Activated CD4-positive, alpha-beta memory T cell treated with anti-CD3 and anti-CD28 coated beads, Interleukin-2, amount 10 ng/mL, durations not matched to agents 7 days and 5 days (primary cell): ENCODE measurements around the gene ZNF107. TPM values are rescaled to one million over a fixed set of nuclear protein-coding genes. Genes with fewer than 3 reads are reported as not detected.
"Not testable (repeated sequence)": the region's sequence is repeated elsewhere in the genome, so short reads cannot be mapped to it uniquely, and the experiment has no call there.

ENCODE experiments used
- CTCF ChIA-PET: fragments of 350-600 bp; sonication (Branson Sonifier 250); formaldehyde crosslinking; loops from one replicate; lab custom pipeline; 2021; ENCODE audit warnings: antibody characterized with exemption, inconsistent platforms; lab: Charles Lee
- POLR2A ChIA-PET: fragments of 350-600 bp; sonication (Branson Sonifier 250); formaldehyde crosslinking; loops from one replicate; lab custom pipeline; 2021; ENCODE audit warnings: antibody characterized with exemption; lab: Charles Lee
- DNase-seq: peaks from one replicate; pipeline ENCODE4 v3.0.0-alpha.2; 2020
- H3K27ac Mint-ChIP-seq: one replicate; pipeline ENCODE4 v1.8.0; 2021; ENCODE audit warnings: mild to moderate bottlenecking, mixed read lengths
- H3K27me3 Mint-ChIP-seq: one replicate; pipeline ENCODE4 v1.8.0; 2021; ENCODE audit warnings: mixed read lengths
- H3K36me3 Mint-ChIP-seq: one replicate; pipeline ENCODE4 v1.8.0; 2021; ENCODE audit warnings: low read depth, mixed read lengths
- H3K4me1 Mint-ChIP-seq: one replicate; pipeline ENCODE4 v1.8.0; 2021; ENCODE audit warnings: mixed read lengths
- H3K4me3 Mint-ChIP-seq: one replicate; pipeline ENCODE4 v1.8.0; 2021; ENCODE audit warnings: mild to moderate bottlenecking, mixed read lengths
- H3K9me3 Mint-ChIP-seq: one replicate; pipeline ENCODE4 v1.8.0; 2021; ENCODE audit warnings: mixed read lengths
- total RNA-seq, 2 experiments: library from RNA; stranded (reverse); gene quantifications; one replicate each; pipeline ENCODE4 v1.2.3, GENCODE V29; 2021

The ZNF107 gene
- total RNA-seq, 2 experiments from 2014 or later: 19.5 to 20.0 TPM

DNA sequence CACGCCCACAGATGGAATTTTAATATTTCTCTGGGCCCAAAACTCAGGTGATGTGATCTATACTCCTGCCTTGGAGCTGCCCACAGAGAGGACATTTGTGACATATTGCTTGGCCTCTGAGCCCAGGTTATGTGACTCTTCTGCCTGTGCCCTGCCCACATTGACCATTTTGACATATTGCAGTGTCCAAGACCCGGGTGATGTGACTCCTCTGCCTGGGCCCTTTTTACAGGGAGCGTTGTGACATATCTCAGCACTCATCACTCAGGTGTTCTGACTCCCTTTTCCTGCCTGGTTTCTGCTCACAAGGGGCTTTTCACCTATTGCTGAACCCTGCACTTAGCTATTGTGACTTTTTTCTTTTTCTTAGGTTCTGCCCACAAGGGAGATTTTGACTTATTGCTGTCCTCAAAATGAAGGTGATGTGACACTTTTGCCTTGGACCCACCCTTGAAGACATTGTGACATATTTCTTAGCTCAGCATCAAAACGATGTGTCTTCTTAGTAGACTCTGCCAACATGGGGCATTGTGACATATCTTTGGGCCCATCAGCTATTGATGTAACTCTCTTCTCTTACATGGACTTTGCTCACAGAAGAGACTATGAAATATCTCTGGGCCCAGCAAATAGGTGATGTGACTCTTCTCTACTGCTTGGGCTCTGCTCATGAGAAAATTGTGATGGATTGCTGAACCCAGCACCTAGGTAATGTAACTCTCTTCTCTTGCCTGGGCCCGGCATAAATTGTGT, 11.0 kb upstream of the ZNF107 start:
- Mint-ChIP-seq H3K4me1 (no peaks in the 10 kb centered on the region), H3K4me3 (no peak overlapping the region), H3K36me3 (no peaks in the 10 kb centered on the region), H3K27me3 (no peaks in the 10 kb centered on the region), H3K27ac (no peak overlapping the region), H3K9me3 (peaks cover 44% of the 10 kb centered on the region)
- CTCF ChIA-PET: no interaction called here
- DNase-seq: no peak
- POLR2A ChIA-PET: interaction anchor here (2.1 kb wide), 1 partner anchor 12 kb away, joined by 7 read pairs; the partner anchor contains the start of gene ZNF107

DNA sequence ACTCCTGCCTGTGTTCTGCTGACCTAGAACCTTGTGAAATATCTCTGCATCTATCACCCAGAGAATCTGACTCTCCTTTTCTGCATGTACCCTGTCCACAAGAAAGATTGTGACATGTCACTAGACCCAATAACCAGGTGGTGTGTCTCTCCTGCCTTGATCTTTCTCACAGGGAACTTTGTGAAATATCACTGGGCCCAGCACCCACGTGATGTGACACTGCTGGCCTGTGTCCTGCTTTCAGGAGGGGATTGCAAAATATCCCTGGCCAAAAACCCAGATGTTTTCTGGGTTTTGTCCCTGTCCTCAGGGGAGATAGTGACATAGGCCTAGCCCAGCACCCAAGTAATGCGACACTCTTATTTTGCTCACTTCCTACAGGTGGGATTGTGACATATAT, 10.1 kb upstream of the ZNF107 start:
- H3K27me3 Mint-ChIP-seq: no peaks in the 10 kb centered on the region
- H3K36me3 Mint-ChIP-seq: no peaks in the 10 kb centered on the region
- H3K9me3 Mint-ChIP-seq: peaks cover 40% of the 10 kb centered on the region
- no peak overlapping the region for H3K27ac Mint-ChIP-seq
- ChIA-PET CTCF (no interaction called here), POLR2A (no interaction called here)
- H3K4me1 Mint-ChIP-seq: no peaks in the 10 kb centered on the region
- DNase-seq: no peak
- no peak overlapping the region for H3K4me3 Mint-ChIP-seq

DNA sequence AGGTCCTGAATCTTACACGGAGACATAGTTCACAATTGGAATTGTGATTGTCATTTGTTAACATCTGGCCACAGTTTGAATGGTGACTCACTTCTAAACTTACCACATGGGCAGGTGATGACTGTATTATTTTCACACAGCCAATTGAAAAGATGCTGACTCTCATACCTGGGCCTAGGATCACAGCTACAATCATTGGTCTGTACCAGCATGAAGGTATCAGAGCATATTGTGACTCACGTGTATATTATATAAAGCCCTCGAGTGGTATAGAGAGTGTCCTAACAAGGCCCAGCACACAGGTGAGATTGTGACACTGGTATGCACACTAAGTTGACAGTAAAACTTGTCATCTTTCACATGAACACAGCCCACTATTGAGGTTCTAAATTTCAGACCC, 9.4 kb upstream of the ZNF107 start:
- peaks cover 6% of the 10 kb centered on the region for H3K36me3 Mint-ChIP-seq
- no peak overlapping the region for H3K27ac Mint-ChIP-seq
- peaks cover 40% of the 10 kb centered on the region for H3K9me3 Mint-ChIP-seq
- H3K27me3 Mint-ChIP-seq: no peaks in the 10 kb centered on the region
- H3K4me1 Mint-ChIP-seq: no peaks in the 10 kb centered on the region
- ChIA-PET CTCF (no interaction called here), POLR2A (no interaction called here)
- no peak for DNase-seq
- no peak overlapping the region for H3K4me3 Mint-ChIP-seq

DNA sequence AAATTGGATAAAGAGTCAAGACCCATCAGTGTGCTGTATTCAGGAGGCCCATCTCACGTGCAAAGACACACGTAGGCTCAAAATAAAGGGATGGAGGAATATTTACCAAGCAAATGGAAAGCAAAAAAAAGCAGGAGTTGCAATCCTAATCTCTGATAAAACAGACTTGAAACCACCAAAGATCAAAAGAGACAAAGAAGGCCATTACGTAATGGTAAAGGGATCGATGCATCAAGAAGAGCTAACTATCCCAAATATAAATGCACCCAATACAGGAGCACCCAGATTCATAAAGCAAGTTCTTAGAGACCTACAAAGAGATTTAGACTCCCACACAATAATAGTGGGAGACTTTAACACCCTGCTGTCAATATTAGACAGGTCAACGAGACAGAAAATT, 3.8 kb upstream of the ZNF107 start:
- peaks cover 35% of the 10 kb centered on the region for H3K9me3 Mint-ChIP-seq
- H3K4me3 Mint-ChIP-seq, H3K27ac Mint-ChIP-seq, H3K27me3 Mint-ChIP-seq, CTCF ChIA-PET, POLR2A ChIA-PET, DNase-seq: not testable (repeated sequence)
- peaks cover 30% of the 10 kb centered on the region for H3K36me3 Mint-ChIP-seq
- H3K4me1 Mint-ChIP-seq: peaks cover 14% of the 10 kb centered on the region

DNA sequence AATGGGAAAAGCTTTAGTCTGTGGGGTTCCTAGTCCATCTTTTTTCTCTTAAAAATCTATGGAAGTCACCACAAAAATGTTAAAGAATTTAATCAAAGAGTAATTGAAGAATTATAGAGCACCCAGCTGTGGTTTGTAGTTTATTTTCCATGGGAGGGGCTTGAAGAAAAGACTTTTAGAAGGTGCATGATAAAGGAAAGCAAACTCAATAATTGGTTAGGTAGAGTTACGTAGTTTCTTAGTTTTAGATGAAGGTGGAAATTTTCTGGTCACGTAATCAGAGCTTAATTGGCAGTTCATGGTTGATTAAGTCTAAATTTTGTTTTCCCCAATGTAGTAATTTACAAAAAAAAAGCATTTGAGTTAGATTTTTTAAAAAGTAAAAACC, 724 bp downstream of the ZNF107 start:
- H3K27ac Mint-ChIP-seq: peak overlapping the region; percentile 96
- H3K27me3 Mint-ChIP-seq: no peaks in the 10 kb centered on the region
- DNase-seq: no peak
- ChIA-PET POLR2A (interaction anchor here (0.8 to 3.2 kb wide), 16 partner anchors 13 to 1827 kb away, joined by 3 to 48 read pairs (median 7); partner anchors contain the start of genes ERV3-1, ZNF138, ZNF273 and ZNF680), CTCF (interaction anchor here (0.9 to 1.2 kb wide), 3 partner anchors 29 to 339 kb away, joined by 3 read pairs; partner anchors contain the start of genes ERV3-1 and ZNF273)
- H3K36me3 Mint-ChIP-seq: peaks cover 67% of the 10 kb centered on the region
- H3K4me3 Mint-ChIP-seq: peak overlapping the region; percentile 95
- H3K9me3 Mint-ChIP-seq: peaks cover 47% of the 10 kb centered on the region
- H3K4me1 Mint-ChIP-seq: peaks cover 35% of the 10 kb centered on the region

DNA sequence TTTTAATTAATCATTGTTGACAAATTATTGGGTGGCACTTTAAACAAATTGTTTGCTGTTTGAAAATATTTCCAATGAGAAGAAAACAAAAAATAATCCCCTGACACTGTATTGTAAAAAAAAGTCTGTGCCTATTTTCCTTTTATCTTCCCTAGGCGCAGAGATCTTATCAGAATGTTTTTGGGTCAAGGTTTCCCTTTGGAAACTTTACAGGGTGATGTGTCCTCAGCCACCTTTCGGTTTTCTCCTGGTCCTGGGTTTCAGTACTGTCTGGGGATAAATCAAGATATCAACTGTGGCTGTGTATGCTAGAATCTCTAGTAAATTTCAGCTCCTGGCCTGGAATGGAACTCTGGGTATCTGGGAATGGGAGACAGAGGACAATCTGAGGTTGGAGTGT, 1.4 kb downstream of the ZNF107 start:
- ChIA-PET POLR2A (interaction anchor here (1.2 to 3.2 kb wide), 11 partner anchors 13 to 1826 kb away, joined by 3 to 48 read pairs (median 10); partner anchors contain the start of genes ERV3-1, ZNF138, ZNF273 and ZNF680), CTCF (interaction anchor here (1.0 kb wide), 1 partner anchor 236 kb away, joined by 3 read pairs; the partner anchor contains the start of gene ZNF273)
- peaks cover 69% of the 10 kb centered on the region for H3K36me3 Mint-ChIP-seq
- H3K9me3 Mint-ChIP-seq: peaks cover 44% of the 10 kb centered on the region
- H3K27me3 Mint-ChIP-seq: no peaks in the 10 kb centered on the region
- peaks cover 35% of the 10 kb centered on the region for H3K4me1 Mint-ChIP-seq
- H3K27ac Mint-ChIP-seq: peak overlapping the region; percentile 96
- peak overlapping the region; percentile 95 for H3K4me3 Mint-ChIP-seq
- DNase-seq: no peak

DNA sequence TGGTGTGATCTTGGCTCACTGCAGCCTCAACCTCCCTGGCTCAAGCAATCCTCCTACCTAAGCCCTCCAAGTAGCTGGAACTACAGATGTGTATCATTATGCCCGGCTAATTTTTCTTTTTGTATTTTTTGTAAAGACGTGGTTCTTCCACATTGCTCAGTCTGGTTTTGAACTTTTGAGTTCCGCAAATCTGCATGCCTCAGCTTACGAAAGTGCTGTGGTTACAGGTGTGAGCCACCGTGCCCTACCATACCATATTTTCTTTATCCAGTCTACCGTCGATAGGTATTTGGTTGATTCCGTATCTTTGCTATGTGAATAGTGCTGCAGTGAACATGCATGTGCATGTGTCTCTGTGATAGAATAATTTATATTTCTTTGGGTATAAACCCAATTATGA, 6.5 kb downstream of the ZNF107 start:
- H3K9me3 Mint-ChIP-seq: peaks cover 65% of the 10 kb centered on the region
- H3K36me3 Mint-ChIP-seq: peaks cover 91% of the 10 kb centered on the region
- CTCF ChIA-PET: no interaction called here
- H3K27me3 Mint-ChIP-seq: no peaks in the 10 kb centered on the region
- H3K4me1 Mint-ChIP-seq: peaks cover 31% of the 10 kb centered on the region
- POLR2A ChIA-PET: no interaction called here
- DNase-seq: no peak
- H3K27ac Mint-ChIP-seq: no peak overlapping the region
- H3K4me3 Mint-ChIP-seq: no peak overlapping the region

DNA sequence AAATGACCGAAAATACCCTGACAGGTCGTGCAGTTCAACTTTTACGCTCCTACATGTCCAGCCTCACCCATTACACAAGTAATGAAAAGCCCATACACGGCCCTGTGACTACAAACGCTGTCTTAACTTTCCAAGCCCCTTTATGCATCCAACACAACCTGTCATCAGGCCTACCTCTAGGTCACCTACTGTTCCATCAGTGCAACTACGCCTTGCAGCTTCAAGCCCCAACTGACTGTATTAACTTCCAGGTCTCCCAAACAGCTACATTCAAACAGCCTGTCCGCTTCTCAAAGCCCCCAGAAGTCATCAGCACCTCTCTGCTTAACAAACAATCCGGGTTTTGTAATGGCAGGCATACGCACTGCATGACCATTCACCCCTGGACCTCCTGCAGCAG, 19.2 kb downstream of the ZNF107 start:
- POLR2A ChIA-PET: no interaction called here
- CTCF ChIA-PET: no interaction called here
- no peak overlapping the region for H3K27ac Mint-ChIP-seq

DNA sequence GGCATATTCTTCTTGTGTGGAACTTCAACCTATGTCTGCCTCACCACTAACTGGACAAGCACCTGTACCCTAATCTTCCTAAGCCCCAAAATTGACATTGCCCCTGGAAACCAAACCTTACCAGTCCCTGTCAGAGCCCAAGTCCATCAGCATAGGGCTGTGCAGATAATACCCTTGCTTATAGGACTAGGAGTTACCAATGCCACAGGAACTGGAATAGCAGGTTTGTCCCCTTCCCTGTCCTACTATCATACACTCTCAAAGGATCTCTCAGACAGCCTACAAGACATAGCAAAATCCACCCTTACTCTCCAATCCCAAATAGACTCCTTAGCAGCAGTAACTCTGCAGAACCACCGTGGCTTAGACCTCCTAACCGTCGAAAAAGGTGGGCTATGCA, 19.8 kb downstream of the ZNF107 start:
- peaks cover 6% of the 10 kb centered on the region for H3K36me3 Mint-ChIP-seq
- H3K27ac Mint-ChIP-seq: no peak overlapping the region
- no peak for DNase-seq
- H3K4me1 Mint-ChIP-seq: peaks cover 16% of the 10 kb centered on the region
- no peaks in the 10 kb centered on the region for H3K27me3 Mint-ChIP-seq
- no peak overlapping the region for H3K4me3 Mint-ChIP-seq
- H3K9me3 Mint-ChIP-seq: peaks cover 53% of the 10 kb centered on the region
- ChIA-PET CTCF (no interaction called here), POLR2A (interaction anchor here (2.6 kb wide), 1 partner anchor 19 kb away, joined by 7 read pairs; the partner anchor contains the start of gene ZNF107)

More for the DNA sequence above, 19.2 kb downstream of the ZNF107 start:
- Mint-ChIP-seq H3K4me3 (no peak overlapping the region), H3K27me3 (no peaks in the 10 kb centered on the region), H3K4me1 (peaks cover 16% of the 10 kb centered on the region), H3K36me3 (no peaks in the 10 kb centered on the region), H3K9me3 (peaks cover 51% of the 10 kb centered on the region)
- DNase-seq: no peak

DNA sequence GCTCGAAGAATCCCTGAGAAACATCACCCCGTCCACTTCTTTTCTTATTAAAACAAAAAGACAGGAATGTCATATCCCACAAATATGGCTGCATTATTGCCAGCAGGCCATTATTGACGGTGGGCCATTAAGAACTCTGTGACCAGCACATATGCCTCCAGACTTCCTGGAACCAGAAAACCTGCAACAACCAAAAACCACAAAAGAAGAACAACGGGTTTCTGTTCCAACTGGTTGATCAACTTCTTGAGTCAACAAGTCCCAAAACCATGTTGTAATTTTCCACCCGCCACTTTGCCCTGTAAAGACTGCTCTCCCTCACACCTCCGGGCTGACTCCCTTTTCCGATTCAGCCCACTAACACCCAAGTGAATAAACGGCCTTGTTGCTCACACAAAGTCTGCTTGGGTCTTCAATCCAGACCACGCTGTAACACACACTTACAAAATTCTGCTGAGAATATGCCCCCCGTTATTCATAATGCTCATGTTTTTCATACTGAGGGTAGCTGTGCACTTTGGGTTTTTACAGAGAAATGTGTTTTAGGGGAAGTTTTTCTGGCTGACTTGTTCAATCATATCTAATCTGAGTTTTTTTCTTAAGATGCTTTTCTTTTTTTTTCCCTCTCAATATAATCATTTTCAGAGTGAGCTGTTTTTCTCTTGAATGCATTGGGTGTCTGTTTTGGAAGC, 20.7 kb downstream of the ZNF107 start:
- Mint-ChIP-seq H3K4me1 (peaks cover 16% of the 10 kb centered on the region), H3K27ac (peak overlapping the region; percentile 46), H3K27me3 (no peaks in the 10 kb centered on the region), H3K9me3 (peaks cover 53% of the 10 kb centered on the region), H3K36me3 (peaks cover 15% of the 10 kb centered on the region), H3K4me3 (no peak overlapping the region)
- POLR2A ChIA-PET: interaction anchor here (2.6 kb wide), 1 partner anchor 20 kb away, joined by 7 read pairs; the partner anchor contains the start of gene ZNF107
- CTCF ChIA-PET: no interaction called here
- DNase-seq: no peak

DNA sequence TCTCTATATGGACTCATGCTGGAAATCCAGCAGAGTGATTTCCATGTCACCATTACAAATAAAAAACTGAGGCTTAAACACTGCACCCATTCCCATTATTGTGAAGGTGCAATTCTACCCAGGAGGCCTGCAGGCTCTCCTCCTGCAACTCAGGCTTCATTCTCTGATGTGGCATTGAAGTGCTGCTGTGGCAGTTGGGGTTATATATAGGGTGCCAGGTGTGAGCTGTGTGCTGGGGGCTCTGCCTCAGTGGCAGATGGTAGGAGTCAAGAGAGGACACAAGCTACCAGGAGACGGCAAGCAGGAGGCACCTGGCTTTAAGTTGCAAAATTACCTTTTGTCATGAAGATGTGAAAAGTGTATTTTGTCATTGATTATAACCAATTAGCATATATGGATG, 21.3 kb downstream of the ZNF107 start:
- ChIA-PET CTCF (no interaction called here), POLR2A (interaction anchor here (2.6 kb wide), 1 partner anchor 21 kb away, joined by 7 read pairs; the partner anchor contains the start of gene ZNF107)
- DNase-seq: no peak
- Mint-ChIP-seq H3K4me3 (no peak overlapping the region), H3K4me1 (peaks cover 16% of the 10 kb centered on the region), H3K27me3 (no peaks in the 10 kb centered on the region), H3K36me3 (peaks cover 22% of the 10 kb centered on the region), H3K9me3 (peaks cover 59% of the 10 kb centered on the region), H3K27ac (no peak overlapping the region)

DNA sequence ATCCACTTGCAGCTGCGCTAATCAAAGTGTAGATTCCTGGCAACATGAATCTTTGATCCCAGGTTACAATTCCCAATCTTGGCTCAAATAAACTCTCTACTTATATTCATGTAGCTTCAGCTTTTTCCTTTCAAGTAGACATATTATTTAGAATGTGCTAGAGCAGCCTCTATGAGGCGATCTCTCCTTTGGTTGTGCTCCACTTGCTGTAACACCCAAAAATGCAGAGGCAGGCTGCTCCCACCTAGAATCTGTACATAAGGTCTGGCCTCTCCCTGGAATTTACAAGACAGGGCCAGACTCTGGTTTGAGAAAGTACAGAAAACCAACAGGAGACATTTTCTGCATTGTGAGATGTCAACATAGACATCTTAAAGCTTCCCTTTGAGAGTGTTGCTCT, 23.1 kb downstream of the ZNF107 start:
- POLR2A ChIA-PET: interaction anchor here (1.3 kb wide), 1 partner anchor 23 kb away, joined by 3 read pairs; the partner anchor contains the start of gene ZNF107
- no peak for DNase-seq
- peaks cover 16% of the 10 kb centered on the region for H3K4me1 Mint-ChIP-seq
- no peaks in the 10 kb centered on the region for H3K27me3 Mint-ChIP-seq
- CTCF ChIA-PET: no interaction called here
- peaks cover 35% of the 10 kb centered on the region for H3K36me3 Mint-ChIP-seq
- H3K27ac Mint-ChIP-seq: no peak overlapping the region
- H3K4me3 Mint-ChIP-seq: no peak overlapping the region
- peaks cover 65% of the 10 kb centered on the region for H3K9me3 Mint-ChIP-seq

DNA sequence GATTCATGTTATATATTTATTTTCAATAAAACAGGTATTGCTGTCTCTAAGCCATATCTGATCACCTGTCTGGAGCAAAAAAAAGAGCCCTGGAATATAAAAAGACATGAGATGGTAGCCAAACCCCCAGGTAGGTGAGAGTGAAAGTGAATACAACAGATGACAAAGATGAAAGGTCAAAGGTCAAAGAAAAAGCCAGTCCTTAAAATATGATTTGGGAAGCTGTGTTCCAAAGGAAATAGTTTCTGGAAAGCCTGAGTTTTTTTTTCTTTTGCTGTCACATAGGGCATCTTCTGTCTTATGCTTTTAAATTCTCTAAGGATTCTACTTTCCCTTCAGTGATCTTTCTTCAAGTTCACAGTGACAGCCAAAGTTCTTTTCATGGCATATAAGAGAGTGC, 25.9 kb downstream of the ZNF107 start:
- CTCF ChIA-PET: no interaction called here
- no peak for DNase-seq
- no peak overlapping the region for H3K27ac Mint-ChIP-seq
- H3K9me3 Mint-ChIP-seq: peaks cover 40% of the 10 kb centered on the region
- peaks cover 3% of the 10 kb centered on the region for H3K4me1 Mint-ChIP-seq
- peaks cover 61% of the 10 kb centered on the region for H3K36me3 Mint-ChIP-seq
- POLR2A ChIA-PET: no interaction called here
- H3K27me3 Mint-ChIP-seq: no peaks in the 10 kb centered on the region
- H3K4me3 Mint-ChIP-seq: no peak overlapping the region
